ENCODE data around the gene CD200R1L.

CD200R1L gene

GRCh38 chr3:112822064-112823055 is 24.3 kb downstream of the CD200R1L start:
- in situ Hi-C loops (cut with HindIII; ENCODE audit: low sequenced_read_pairs): no loop called here

- in situ Hi-C loops (cut with HindIII; ENCODE audit: low sequenced_read_pairs): no loop called here
Observed at GRCh38 chr3:112818289-112818688, 28.4 kb downstream of the CD200R1L start.

- in situ Hi-C loops (cut with HindIII; ENCODE audit: low sequenced_read_pairs): no loop called here
Observed at GRCh38 chr3:112817797-112818196, 28.9 kb downstream of the CD200R1L start.

GRCh38 chr3:112817271-112817670 is 29.4 kb downstream of the CD200R1L start:
- in situ Hi-C loops (cut with HindIII; ENCODE audit: low sequenced_read_pairs): no loop called here

GRCh38 chr3:112815981-112816380 is 30.7 kb downstream of the CD200R1L start:
- in situ Hi-C loops (cut with HindIII; ENCODE audit: low sequenced_read_pairs): no loop called here

- in situ Hi-C loops (cut with HindIII; ENCODE audit: low sequenced_read_pairs): no loop called here
Observed at GRCh38 chr3:112814266-112814665, 32.4 kb downstream of the CD200R1L start.

- in situ Hi-C loops (cut with HindIII; ENCODE audit: low sequenced_read_pairs): no loop called here
Observed at GRCh38 chr3:112813723-112814171, 32.9 kb downstream of the CD200R1L start.

GRCh38 chr3:112813016-112813415 is 33.6 kb downstream of the CD200R1L start:
- in situ Hi-C loops (cut with HindIII; ENCODE audit: low sequenced_read_pairs): no loop called here

GRCh38 chr3:112811917-112812660 is 34.6 kb downstream of the CD200R1L start:
- in situ Hi-C loops (cut with HindIII; ENCODE audit: low sequenced_read_pairs): no loop called here

GRCh38 chr3:112811131-112811884 is 35.4 kb downstream of the CD200R1L start:
- in situ Hi-C loops (cut with HindIII; ENCODE audit: low sequenced_read_pairs): no loop called here

- in situ Hi-C loops (cut with HindIII; ENCODE audit: low sequenced_read_pairs): no loop called here
Observed at GRCh38 chr3:112810561-112810960, 36.1 kb downstream of the CD200R1L start.

- in situ Hi-C loops (cut with HindIII; ENCODE audit: low sequenced_read_pairs): no loop called here
Observed at GRCh38 chr3:112808136-112808535, 38.5 kb downstream of the CD200R1L start.

- in situ Hi-C loops (cut with HindIII; ENCODE audit: low sequenced_read_pairs): no loop called here
Observed at GRCh38 chr3:112807685-112808084, 39.0 kb downstream of the CD200R1L start.

GRCh38 chr3:112806903-112807302 is 39.8 kb downstream of the CD200R1L start:
- in situ Hi-C loops (cut with HindIII; ENCODE audit: low sequenced_read_pairs): no loop called here

GRCh38 chr3:112805126-112805525 is 41.5 kb downstream of the CD200R1L start:
- in situ Hi-C loops (cut with HindIII; ENCODE audit: low sequenced_read_pairs): no loop called here

GRCh38 chr3:112804021-112804420 is 42.6 kb downstream of the CD200R1L start:
- in situ Hi-C loops (cut with HindIII; ENCODE audit: low sequenced_read_pairs): no loop called here

- in situ Hi-C loops (cut with HindIII; ENCODE audit: low sequenced_read_pairs): no loop called here
Observed at GRCh38 chr3:112803467-112803866, 43.2 kb downstream of the CD200R1L start.

- in situ Hi-C loops (cut with HindIII; ENCODE audit: low sequenced_read_pairs): no loop called here
Observed at GRCh38 chr3:112802338-112802737, 44.3 kb downstream of the CD200R1L start.

GRCh38 chr3:112799946-112800345 is 46.7 kb downstream of the CD200R1L start:
- in situ Hi-C loops (cut with HindIII; ENCODE audit: low sequenced_read_pairs): no loop called here

- in situ Hi-C loops (cut with HindIII; ENCODE audit: low sequenced_read_pairs): no loop called here
Observed at GRCh38 chr3:112794622-112795172, 52.0 kb downstream of the CD200R1L start.
